Ecto neural progenitor cell (in vitro differentiated cells): ENCODE measurements around the gene SEMA3A.

Experiments used
- DNase-seq: peaks from one replicate; pipeline ENCODE4 v3.0.0-alpha.2; 2018; ENCODE audit warnings: low spot score

The SEMA3A gene

DNA sequence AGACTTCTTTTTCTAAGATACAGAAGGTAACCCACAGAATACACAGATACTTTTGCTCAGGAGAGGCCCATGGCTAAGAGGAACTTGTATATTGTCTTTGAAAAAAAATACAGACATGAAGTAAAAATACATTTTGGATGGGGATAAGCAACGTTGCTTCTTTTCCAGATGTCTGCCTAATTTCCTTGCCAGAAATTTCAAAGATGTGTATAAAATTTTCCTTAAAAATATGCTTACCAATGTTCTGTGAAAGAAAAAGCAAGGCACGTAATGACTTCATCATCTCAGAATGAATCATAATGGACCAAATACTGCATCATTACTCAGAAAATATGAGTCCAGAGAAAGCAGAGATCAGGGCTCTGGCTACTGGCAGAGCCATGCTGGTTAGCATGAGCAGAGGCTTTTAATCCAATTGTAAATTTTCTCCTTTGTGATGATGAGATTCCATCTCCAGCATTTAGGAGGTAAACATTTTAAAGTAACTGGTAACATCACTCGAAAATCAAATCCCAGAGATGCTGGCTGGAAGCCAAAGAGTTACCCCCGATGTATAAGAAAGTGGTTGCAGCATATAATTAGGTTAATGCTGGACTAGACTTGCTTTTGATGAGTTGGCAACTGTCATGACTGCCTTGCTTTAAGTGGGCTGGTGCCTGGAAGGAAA lies 272.5 kb downstream of the SEMA3A start:
- no peak for DNase-seq

DNA sequence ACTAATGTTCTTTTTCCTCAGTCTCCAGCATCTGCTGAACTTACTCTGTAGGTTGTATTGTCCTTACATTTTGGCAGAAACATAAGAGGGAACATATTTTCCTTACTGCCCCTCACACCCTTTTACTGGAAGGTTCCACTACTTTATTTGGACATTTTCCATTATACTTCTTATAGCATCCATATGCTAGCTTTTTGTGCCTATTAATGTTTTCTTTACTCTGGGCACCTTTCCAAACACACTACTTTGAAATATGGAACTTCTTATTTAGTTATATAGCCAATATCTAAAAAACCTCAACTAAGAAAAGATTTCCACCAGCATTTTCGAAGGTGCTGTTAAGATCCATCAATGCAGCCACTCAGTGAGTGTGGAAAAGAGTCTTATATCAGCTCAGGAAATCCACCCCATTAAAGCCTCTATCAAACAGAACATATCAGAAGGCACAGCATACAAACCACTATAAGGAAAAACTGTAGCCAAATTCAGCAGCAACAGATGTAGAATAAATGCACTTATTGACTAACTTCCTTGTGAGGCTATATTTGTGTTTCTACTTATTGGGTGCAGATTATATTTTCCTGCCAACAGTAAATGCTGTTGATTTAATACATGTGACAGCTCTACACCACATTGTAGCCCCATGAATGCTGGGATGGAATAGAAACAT lies 273.2 kb downstream of the SEMA3A start:
- DNase-seq, result no peak

DNA sequence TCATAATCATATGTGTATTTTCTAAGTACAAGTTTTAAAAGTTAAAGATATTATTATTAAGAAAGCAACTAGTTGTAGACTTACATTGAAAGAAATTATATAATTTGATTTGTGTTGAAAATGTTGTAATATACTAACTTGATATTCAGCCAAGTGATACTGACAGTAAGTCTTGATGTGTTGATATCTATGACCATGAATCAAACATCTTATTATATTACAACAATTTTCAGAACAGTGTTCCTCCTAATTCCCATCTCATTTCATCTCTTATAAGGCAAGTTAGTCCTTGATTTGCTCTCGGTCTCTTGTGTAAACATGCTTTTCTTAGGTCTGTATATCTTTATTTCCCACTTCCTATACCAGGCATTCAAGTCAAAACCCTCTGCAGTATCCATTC lies 276.4 kb downstream of the SEMA3A start:
- DNase-seq, result no peak

DNA sequence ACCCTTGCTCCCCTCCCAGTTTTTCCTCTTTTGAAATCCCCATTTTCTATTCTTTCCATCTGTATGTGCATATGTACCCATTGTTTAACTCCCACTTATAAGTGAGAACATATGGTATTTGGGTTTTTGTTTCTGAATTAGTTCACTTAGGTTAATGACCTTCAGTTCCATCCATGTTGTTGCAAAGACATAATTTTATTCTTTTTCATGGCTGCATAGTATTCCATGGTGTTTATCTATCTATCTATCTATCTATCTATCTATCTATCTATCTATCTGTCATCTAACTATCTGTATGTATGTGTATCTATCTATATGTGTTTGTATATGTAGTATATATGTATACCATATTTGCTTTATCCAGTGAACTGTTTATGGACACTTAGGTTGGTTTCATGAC lies 281.4 kb downstream of the SEMA3A start:
- no peak for DNase-seq

DNA sequence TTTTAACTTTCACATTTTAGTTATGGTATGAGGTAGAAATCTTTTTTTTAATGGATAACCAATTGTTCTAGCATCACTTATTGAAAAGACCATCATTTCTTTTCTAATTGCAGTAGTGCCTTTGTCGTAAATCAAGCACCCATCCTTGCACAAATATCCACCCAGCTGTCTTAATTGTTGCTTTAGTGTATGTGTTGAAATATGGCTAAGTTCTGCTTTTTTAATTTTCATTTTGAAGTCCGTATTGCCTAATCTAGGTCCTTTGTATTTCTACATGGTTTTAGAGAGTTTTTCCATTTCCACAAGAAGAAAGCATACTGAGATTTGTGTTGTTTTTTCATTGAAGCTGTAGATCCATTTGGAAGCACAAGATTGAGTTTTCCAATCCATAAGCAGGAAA lies 286.1 kb downstream of the SEMA3A start:
- no peak for DNase-seq
